ENCODE results near the gene CDKN2D. TPM values are rescaled to one million over a fixed set of nuclear protein-coding genes. Genes with fewer than 3 reads are reported as not detected.
A peak's percentile ranks its signal among the peaks of the same experiment; 100 is the strongest.

The CDKN2D gene
- total and polyA plus RNA-seq, 2 of the 8 experiments (the other 6 are each of a cell fraction or from before 2014, with no cell fraction given): 3.0 to 4.0 TPM

DNA sequence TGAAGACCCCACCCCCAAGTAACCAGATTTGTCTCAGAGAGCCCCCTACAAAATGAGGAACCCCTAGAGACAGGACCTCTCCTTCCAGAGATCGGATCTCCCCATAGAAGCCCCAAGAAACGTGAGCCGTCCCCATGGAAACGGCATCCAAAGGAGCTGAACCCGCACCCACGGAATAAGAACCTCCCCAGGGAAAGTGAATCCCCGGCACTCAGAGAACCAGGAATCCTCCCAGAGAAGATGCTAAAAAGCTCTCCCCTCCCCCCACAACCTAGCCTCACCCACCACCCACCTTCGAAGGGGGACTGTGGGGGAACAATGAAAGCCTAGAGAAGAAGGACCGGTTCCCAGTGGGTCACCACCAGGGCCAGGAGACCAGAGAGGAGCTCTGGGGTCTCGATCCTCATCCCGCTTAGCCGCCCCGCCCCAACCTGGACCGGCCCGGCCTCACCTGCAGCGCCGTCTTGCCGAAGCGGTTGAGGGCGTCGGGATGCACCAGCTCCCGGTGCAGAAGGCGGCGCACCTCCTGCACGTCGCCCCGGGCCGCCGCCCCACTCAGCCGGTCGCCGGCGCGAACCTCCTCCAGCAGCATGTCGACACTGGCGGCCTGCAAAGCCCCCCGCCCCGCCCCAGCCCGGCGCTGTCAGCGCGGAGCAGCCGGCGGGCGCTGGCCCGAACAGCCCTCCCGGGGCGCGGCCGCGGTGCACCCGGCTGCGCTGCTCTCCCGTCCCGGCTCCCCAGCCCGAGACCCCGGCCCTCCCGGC is 535 bp downstream of the CDKN2D start (continued):
- TF ChIP-seq PHF8 (conservative IDR thresholded peaks at IDR 0.05; ENCODE audit: low read depth, low read length) (peak; percentile 29; the same call in 1 of the 2 replicates), TCF12 (IDR thresholded peaks at IDR 0.05; ENCODE audit: low read depth, low read length) (no peak), EP300 (IDR thresholded peaks at IDR 0.05; ENCODE audit: borderline replicate concordance in 1 of 2, low read depth in 2 of 2, low read length in 2 of 2) (no peak), KDM4A (IDR thresholded peaks at IDR 0.05; ENCODE audit: low read depth, low read length, severe bottlenecking) (peak; percentile 77), CHD1 (IDR thresholded peaks at IDR 0.05; ENCODE audit: low read depth, low read length) (no peak), SIN3A (conservative IDR thresholded peaks at IDR 0.05 in 1 of 2, IDR thresholded peaks at IDR 0.05 in 1 of 2; ENCODE audit: low read depth in 1 of 2, low read length in 2 of 2) (peak; percentile 65 to 67; a peak in 2 of 4 replicates), RBBP5 (IDR thresholded peaks at IDR 0.05; ENCODE audit: borderline replicate concordance, low read depth, low read length) (peak; percentile 57; the same call in 1 of the 2 replicates), GABPA (IDR thresholded peaks at IDR 0.05; ENCODE audit: borderline replicate concordance, insufficient read depth, low read length) (no peak), RAD21 (IDR thresholded peaks at IDR 0.05 in 1 of 2, conservative IDR thresholded peaks at IDR 0.05 in 1 of 2; ENCODE audit: low read depth in 2 of 2, low read length in 2 of 2) (no peak), TBP (IDR thresholded peaks at IDR 0.05; ENCODE audit: low read depth, low read length) (0 out of 2 replicates have a peak, but pooled peaks have one; percentile 26), MAFK (IDR thresholded peaks at IDR 0.05; ENCODE audit: low read depth, low read length) (no peak)

All from H1 (cell line).